Inferior parietal cortex (tissue), 1 donor: ENCODE measurements around the gene FMNL2.
"Not testable (repeated sequence)": the region's sequence is repeated elsewhere in the genome, so short reads cannot be mapped to it uniquely, and the experiment has no call there.

ENCODE experiments used
- DNase-seq: peaks from one replicate; pipeline ENCODE4 v3.0.0-alpha.2; 2016; ENCODE audit errors: extremely low spot score

FMNL2 gene

GRCh38 chr2:152376385-152376784 lies 41.4 kb downstream of the FMNL2 start:
- no peak for DNase-seq

DNA sequence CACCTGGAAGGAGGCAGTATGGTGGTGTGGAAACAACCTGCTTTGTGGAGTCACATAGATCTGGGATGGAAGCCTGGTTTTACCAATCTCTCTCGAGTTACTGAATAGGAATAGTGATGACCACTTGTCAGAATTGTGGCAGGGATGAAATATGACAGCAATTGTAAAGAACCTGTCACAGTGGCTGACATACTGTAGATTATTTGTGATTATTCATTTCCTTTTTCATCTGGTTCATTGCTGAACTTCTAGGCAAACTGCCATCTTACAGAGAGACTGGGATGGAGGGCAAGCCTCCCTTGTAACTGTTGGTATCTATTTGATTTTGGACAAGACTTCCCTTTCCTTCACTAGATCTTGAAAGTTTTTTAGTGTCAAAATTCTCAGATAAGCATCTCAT lies 42.0 kb downstream of the FMNL2 start:
- no peak for DNase-seq

DNA sequence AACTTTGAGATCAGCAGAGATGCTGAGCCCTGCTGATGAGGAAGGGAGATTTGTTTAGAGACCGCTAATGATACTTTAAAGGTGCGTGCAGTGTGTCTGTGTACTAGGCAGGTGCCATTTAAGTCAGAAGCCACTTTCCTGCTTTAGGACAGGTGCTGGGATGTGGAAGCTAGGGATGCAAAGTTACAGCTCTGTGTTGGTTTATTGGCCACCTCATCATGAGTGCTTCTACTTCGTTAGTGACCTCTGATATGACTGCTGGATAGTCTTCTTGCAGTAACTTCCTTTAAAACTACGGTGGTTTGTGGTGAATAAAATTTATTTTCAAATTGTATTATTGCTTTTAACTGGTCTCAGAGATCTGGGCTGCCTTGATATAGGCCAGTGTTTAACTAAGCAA lies 44.1 kb downstream of the FMNL2 start:
- DNase-seq: no peak

DNA sequence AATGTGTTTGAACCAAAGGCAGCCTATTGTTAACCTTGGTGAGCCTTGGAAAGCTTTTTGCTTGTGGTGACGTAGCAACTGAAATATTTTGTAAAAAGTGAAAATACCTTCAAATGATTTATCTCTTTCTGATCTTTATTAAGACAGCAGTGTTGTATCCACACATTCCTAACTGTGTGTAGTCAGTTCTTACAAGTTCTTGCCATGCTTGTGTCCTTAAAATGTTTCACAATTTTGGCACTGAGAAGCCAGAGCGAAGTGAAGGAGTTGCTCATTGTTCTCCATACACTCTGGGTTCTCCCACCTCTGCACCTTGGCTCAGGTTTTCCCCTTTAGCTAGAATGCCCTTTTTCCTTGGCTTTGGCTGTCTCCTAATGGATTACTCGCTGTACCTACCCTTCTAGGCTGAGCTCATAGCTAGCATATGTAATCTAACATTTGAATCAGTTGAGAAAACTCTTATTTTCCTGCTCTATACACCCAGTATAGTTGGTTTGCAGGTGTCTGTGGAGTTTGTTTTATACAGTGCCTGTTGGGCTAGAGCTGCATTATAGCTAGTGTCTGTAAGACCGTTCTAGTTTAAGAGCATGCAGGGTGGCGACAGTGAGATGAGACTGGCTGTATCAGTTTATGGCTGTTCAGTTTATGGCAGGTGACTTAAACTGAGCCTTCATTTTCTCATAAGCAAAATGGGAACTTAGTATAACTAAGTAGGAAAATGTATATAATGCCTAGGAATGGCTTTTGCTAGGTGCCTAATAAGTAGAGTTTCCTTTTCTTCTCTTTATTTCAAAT lies 45.5 kb downstream of the FMNL2 start:
- no peak for DNase-seq

- no peak for DNase-seq
Observed at GRCh38 chr2:152383702-152384101, 48.7 kb downstream of the FMNL2 start.

DNA sequence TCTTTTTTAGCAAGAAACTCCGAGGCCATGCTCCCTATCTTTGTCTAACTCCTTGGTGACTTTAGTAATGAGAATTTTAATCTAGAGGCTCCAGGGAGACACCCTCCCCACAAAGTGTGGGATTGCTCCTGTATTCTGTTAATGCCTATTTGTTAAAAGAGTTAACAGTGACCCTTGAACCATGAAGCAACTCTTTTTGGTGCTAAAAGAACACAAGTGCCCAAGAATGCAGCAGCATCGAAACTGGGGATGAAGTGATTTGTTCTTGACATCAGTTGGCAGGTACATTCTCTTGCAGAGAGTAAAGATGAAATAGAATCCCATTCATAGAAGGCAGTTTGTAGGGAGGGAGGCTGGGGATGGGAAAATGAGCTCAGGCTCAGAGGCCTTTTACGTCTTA lies 50.0 kb downstream of the FMNL2 start:
- DNase-seq: no peak

DNA sequence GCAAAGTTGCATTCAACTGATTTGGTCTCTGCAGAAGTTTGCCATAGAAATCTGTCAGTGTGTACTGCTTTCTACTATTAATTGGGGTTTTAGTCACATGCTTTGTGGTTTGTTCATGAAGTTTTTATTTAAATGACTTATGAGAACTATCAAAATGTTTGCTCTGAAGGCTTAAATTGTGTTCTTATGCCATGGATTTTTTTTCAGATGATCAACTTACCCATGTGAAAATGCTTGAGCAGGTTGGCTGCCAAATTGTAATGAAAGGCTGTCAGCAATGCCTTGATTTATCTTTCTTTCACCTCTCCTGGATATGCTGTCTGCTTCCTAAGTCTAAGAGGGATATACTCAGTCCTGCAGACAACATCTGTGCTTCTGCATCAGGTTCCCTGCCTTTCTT lies 50.7 kb downstream of the FMNL2 start:
- no peak for DNase-seq

- DNase-seq: no peak
Observed at GRCh38 chr2:152386266-152386665, 51.3 kb downstream of the FMNL2 start.

DNA sequence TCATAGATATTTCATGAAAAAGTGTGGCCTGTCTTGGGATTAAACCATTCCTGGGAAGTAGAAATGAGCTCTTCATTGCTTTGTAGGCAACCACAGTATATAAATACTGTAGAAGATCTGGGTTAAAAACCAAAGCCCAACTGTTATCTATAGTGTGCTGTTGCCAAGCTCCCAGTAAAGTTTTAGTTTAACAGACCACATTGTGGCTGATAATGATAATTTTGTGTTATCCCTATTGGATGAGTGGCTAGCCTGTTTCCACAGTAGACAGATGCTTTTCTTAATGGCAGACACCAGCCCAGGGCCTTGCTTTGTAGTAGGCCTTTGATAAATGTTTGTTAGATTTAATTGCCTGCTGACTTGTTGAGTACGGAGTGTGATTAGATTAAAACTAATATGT lies 52.1 kb downstream of the FMNL2 start:
- no peak for DNase-seq

- DNase-seq: not testable (repeated sequence)
Observed at GRCh38 chr2:152388269-152388668, 53.3 kb downstream of the FMNL2 start.

GRCh38 chr2:152389483-152389882 lies 54.5 kb downstream of the FMNL2 start:
- DNase-seq: no peak

GRCh38 chr2:152390837-152391236 lies 55.9 kb downstream of the FMNL2 start:
- no peak for DNase-seq

DNA sequence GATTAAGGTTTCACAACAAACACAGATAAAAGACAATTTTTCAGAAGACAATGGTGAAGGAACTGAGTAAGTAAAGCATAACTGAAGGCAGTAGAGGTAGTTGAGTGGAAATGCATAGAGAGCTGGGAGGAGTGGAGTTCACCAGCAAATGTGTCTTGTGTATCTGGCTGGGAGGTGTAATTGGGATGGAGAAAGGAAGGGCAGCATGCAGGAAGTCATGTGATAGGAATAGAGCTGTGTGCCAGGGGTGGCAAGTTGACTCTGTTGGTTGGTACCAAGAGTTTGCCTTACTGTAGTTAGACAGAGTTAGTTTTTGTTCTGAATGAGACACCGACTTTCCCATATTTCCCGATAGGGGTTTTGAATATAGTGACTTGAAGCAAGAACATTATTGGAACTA lies 56.3 kb downstream of the FMNL2 start:
- no peak for DNase-seq

DNA sequence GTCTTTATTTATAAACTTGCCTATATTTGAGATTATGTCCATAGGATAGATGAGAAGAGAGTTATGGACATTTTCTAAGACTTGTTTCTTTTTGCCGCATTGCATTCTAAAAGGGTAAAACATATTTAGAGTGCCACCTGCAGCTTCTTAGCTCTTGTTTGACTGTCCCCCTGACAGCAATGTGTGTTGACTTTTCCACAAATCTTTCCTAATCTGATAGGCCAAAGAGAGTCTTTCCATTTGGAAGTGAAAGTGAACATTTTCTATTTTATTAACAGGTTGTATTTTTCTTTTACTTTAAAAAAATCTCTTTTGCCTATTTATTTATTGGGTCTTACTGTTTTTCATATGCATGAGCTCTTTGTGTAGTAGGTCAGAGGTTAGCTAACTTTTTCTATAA lies 58.4 kb downstream of the FMNL2 start:
- DNase-seq: no peak

- DNase-seq: no peak
Observed at GRCh38 chr2:152394326-152394725, 59.4 kb downstream of the FMNL2 start.

GRCh38 chr2:152395103-152395502 lies 60.1 kb downstream of the FMNL2 start:
- DNase-seq: no peak

DNA sequence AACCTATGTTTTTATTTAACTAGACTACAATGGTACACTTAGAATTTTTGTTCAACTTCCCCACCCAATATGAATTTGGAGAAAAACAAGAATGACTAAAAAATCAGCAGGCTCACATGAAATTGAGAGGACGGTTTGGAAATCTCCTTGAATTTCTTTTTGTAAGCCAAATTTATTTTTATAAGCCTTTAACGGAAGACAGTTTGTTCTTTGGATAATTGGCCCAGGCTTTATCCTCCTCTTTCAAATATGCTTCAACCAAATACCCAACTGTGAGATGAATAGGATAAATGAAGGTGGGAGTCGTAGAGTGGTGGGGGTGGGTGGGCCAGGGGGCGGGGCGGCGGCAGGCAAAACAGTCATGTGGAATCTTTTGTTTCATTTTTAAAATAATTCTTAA lies 60.6 kb downstream of the FMNL2 start:
- no peak for DNase-seq

- DNase-seq: no peak
Observed at GRCh38 chr2:152396051-152396511, 61.1 kb downstream of the FMNL2 start.

DNA sequence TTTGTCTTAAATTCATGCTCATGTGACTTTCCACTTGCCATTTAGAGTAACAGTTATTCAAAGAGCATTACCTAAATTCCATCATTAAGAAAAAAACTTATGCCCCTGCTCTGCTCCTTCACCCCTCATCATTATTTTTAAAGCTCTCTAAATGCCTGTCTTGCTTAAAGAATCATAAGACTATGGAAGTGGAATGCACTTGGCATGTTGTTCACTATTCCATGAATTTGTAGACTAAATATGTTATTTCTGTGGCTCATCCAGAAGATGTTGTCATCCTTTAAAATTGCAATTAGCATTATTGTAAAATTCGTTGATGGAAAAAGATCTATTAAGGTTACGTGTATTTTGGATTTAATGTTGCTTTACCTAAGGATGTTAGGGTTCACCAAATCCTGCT lies 61.8 kb downstream of the FMNL2 start:
- no peak for DNase-seq

DNA sequence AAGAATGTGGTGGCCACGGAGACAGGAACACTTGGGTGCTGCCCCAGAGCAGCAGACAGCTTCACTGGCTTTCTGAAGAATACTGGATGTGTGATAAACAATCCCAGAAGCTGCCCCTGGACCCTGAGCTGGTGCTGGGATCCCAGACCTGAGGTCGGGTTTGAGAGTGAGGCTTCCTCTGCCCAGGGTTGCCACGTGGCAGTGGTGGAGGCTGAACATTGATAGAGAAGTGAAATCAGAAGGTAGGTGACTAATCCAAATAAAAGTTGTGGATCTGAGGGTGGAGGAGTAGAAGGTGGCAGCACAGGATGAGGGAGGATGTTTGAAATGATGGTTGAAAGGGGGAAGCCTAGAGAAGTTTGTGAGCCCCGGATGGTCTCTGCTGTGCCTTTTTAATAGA lies 64.0 kb downstream of the FMNL2 start:
- no peak for DNase-seq

DNA sequence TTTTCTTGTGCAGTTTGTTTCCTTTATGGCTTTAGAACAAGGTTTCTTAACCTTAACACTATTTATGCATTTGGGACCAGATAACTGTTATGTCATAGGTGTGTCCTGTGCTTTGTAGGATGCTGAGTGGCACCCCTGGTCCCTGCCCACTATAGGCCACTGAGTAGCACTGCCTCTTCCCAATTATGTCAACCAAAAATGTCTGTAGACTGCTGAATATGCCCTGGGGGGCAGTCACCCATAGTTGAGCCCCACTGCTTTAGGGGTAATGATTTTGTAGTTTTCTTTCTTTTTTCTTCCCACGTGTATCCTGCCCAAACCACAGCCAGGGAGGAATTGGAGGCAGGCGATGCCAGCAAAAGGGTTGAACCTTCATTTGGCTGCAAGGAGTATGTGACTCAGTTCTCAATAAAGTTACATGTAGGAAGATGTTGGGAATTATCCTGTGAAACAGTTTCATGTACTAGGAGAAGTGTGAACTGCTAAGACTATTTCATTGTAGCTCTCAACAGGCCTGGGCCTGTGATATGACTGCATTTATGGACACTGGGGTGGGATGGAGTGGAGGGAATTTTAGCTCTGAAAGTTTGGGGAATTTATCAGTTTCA lies 65.7 kb downstream of the FMNL2 start:
- no peak for DNase-seq

GRCh38 chr2:152402780-152403759 lies 68.1 kb downstream of the FMNL2 start:
- DNase-seq: no peak
